Measurements from ENCODE around the gene ZCCHC24.

DNA sequence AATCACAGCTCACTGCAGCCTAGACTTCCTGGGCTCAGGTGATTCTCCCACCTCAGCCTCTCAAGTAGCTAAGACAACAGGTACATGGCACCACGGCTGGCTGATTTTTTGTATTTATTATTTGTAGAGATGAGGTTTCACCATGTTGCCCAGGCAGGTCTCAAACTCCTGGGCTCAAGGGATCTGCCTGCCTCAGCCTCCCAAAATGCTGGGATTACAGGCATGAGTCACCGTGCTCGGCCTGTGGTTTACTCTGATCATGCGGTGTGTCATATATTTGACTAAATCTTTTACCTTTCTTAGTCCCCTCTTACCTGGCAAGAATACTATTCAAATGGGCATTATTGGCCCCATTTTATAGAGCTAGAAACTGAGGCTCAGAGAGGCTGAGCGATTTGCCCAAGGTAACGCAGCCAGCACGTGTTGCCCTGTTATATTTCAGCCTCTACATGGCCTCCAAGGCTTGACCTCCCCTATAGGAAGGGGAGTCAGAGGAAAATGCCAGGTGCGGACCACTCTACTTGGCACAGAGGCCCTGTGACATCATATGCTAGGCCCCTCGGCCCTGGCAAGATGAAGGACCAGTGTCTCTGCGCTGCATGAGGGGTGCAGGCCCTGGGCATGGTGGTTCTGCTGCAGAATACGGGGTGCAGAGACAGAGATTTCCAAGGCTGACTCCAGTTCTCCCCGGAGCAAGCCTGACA, 8.2 kb downstream of the ZCCHC24 start:
- TF ChIP-seq, protein P1, sequence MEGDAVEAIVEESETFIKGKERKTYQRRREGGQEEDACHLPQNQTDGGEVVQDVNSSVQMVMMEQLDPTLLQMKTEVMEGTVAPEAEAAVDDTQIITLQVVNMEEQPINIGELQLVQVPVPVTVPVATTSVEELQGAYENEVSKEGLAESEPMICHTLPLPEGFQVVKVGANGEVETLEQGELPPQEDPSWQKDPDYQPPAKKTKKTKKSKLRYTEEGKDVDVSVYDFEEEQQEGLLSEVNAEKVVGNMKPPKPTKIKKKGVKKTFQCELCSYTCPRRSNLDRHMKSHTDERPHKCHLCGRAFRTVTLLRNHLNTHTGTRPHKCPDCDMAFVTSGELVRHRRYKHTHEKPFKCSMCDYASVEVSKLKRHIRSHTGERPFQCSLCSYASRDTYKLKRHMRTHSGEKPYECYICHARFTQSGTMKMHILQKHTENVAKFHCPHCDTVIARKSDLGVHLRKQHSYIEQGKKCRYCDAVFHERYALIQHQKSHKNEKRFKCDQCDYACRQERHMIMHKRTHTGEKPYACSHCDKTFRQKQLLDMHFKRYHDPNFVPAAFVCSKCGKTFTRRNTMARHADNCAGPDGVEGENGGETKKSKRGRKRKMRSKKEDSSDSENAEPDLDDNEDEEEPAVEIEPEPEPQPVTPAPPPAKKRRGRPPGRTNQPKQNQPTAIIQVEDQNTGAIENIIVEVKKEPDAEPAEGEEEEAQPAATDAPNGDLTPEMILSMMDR (IDR thresholded peaks at IDR 0.05) = no peak
- TF ChIP-seq POLR2A (IDR thresholded peaks at IDR 0.05) = no peak
